ENCODE measurements around the gene CAAP1. TPM values are rescaled to one million over a fixed set of nuclear protein-coding genes. Genes with fewer than 3 reads are reported as not detected.

CAAP1 gene
- 42.6 and 44.3 TPM in 2 replicates for total RNA-seq (2014; rRNA removed; shearing (Covaris generic); ENCODE audit: low replicate concordance)

GRCh38 chr9:26892251-26893029 lies at the start of gene CAAP1:
TSS of gene CAAP1 (minus strand) at chr9:26892802. CDS start at chr9:26892715, 87 bp downstream.
- Histone ChIP-seq H3K27ac (ENCODE audit: low read length) (peak within 1 kb of the TSS; percentile 85), H3K79me2 (ENCODE audit: low read length) (peaks cover 59% of the 10 kb centered on the region), H3K4me1 (ENCODE audit: low read length) (peaks cover 44% of the 10 kb centered on the region), H3K4me2 (ENCODE audit: low read depth, low read length, poor library complexity, severe bottlenecking) (peak within 1 kb of the TSS; percentile 97), H3K9ac (ENCODE audit: low read length) (peak within 1 kb of the TSS; percentile 95), H3K9me3 (ENCODE audit: low read length) (no peaks in the 10 kb centered on the region), H3K9me2 (replicated peaks; ENCODE audit: insufficient read depth, low read length) (no peaks in the 10 kb centered on the region), H3K36me3 (ENCODE audit: insufficient read depth, low read length) (peaks cover 16% of the 10 kb centered on the region), H3K27me3 (ENCODE audit: low read length) (no peaks in the 10 kb centered on the region), H3K4me3 (ENCODE audit: low read length) (peak within 1 kb of the TSS; percentile 91), H2AFZ (ENCODE audit: low read length) (peak within 1 kb of the TSS; percentile 55; the same call in 1 of the 2 replicates), H4K20me1 (ENCODE audit: insufficient read depth, low read depth, low read length) (peaks cover 3% of the 10 kb centered on the region)
- DNase-seq: peak; percentile 98

GRCh38 chr9:26940779-26941178 lies 48.2 kb upstream of the CAAP1 start:
- Histone ChIP-seq H3K36me3 (ENCODE audit: insufficient read depth, low read length) (peaks cover 30% of the 10 kb centered on the region), H3K4me3 (ENCODE audit: low read length) (no peak overlapping the region), H3K4me2 (ENCODE audit: low read depth, low read length, poor library complexity, severe bottlenecking) (no peak overlapping the region), H3K9ac (ENCODE audit: low read length) (no peak overlapping the region), H2AFZ (ENCODE audit: low read length) (no peak overlapping the region), H3K9me3 (ENCODE audit: low read length) (no peaks in the 10 kb centered on the region), H3K9me2 (replicated peaks; ENCODE audit: insufficient read depth, low read length) (no peaks in the 10 kb centered on the region), H3K79me2 (ENCODE audit: low read length) (peaks cover 100% of the 10 kb centered on the region), H3K27me3 (ENCODE audit: low read length) (no peaks in the 10 kb centered on the region), H4K20me1 (ENCODE audit: insufficient read depth, low read depth, low read length) (peaks cover 7% of the 10 kb centered on the region; the same call in 1 of the 2 replicates), H3K27ac (ENCODE audit: low read length) (no peak overlapping the region), H3K4me1 (ENCODE audit: low read length) (peaks cover 16% of the 10 kb centered on the region)
- no peak for DNase-seq

- H3K4me2 ChIP-seq (ENCODE audit: low read depth, low read length, poor library complexity, severe bottlenecking): no peak overlapping the region
- H3K9me3 ChIP-seq (ENCODE audit: low read length): no peaks in the 10 kb centered on the region
- no peak overlapping the region for H3K9ac ChIP-seq (ENCODE audit: low read length)
- no peak overlapping the region for H3K27ac ChIP-seq (ENCODE audit: low read length)
- H3K27me3 ChIP-seq (ENCODE audit: low read length): no peaks in the 10 kb centered on the region
- peaks cover 10% of the 10 kb centered on the region for H3K4me1 ChIP-seq (ENCODE audit: low read length)
- H4K20me1 ChIP-seq (ENCODE audit: insufficient read depth, low read depth, low read length): 0 out of 2 replicates have a peak, but pooled peaks cover 7% of the 10 kb centered on the region
- peaks cover 32% of the 10 kb centered on the region for H3K36me3 ChIP-seq (ENCODE audit: insufficient read depth, low read length)
- H3K4me3 ChIP-seq (ENCODE audit: low read length): no peak overlapping the region
- no peaks in the 10 kb centered on the region for H3K9me2 ChIP-seq (replicated peaks; ENCODE audit: insufficient read depth, low read length)
- H2AFZ ChIP-seq (ENCODE audit: low read length): no peak overlapping the region
- DNase-seq: no peak
- peaks cover 100% of the 10 kb centered on the region for H3K79me2 ChIP-seq (ENCODE audit: low read length)
These were observed 47.5 kb upstream of the CAAP1 start for GRCh38 chr9:26939955-26940711.

- Histone ChIP-seq H3K27me3 (ENCODE audit: low read length) (no peaks in the 10 kb centered on the region), H4K20me1 (ENCODE audit: insufficient read depth, low read depth, low read length) (no peaks in the 10 kb centered on the region; the same call in 1 of the 2 replicates), H3K79me2 (ENCODE audit: low read length) (peaks cover 95% of the 10 kb centered on the region), H3K9me3 (ENCODE audit: low read length) (no peaks in the 10 kb centered on the region), H3K4me2 (ENCODE audit: low read depth, low read length, poor library complexity, severe bottlenecking) (no peak overlapping the region), H3K4me3 (ENCODE audit: low read length) (no peak overlapping the region), H3K4me1 (ENCODE audit: low read length) (no peaks in the 10 kb centered on the region), H2AFZ (ENCODE audit: low read length) (no peak overlapping the region), H3K9ac (ENCODE audit: low read length) (no peak overlapping the region), H3K9me2 (replicated peaks; ENCODE audit: insufficient read depth, low read length) (no peaks in the 10 kb centered on the region), H3K27ac (ENCODE audit: low read length) (no peak overlapping the region), H3K36me3 (ENCODE audit: insufficient read depth, low read length) (peaks cover 26% of the 10 kb centered on the region)
- no peak for DNase-seq
These were observed 45.3 kb upstream of the CAAP1 start for GRCh38 chr9:26937816-26938371.

GRCh38 chr9:26935847-26936246 lies 43.2 kb upstream of the CAAP1 start:
- H3K79me2 ChIP-seq (ENCODE audit: low read length): peaks cover 95% of the 10 kb centered on the region
- H3K9ac ChIP-seq (ENCODE audit: low read length): no peak overlapping the region
- H3K4me3 ChIP-seq (ENCODE audit: low read length): no peak overlapping the region
- no peak overlapping the region for H2AFZ ChIP-seq (ENCODE audit: low read length)
- H3K4me1 ChIP-seq (ENCODE audit: low read length): no peaks in the 10 kb centered on the region
- no peaks in the 10 kb centered on the region for H3K9me2 ChIP-seq (replicated peaks; ENCODE audit: insufficient read depth, low read length)
- H3K9me3 ChIP-seq (ENCODE audit: low read length): no peaks in the 10 kb centered on the region
- no peak overlapping the region for H3K4me2 ChIP-seq (ENCODE audit: low read depth, low read length, poor library complexity, severe bottlenecking)
- no peaks in the 10 kb centered on the region; the same call in 1 of the 2 replicates for H4K20me1 ChIP-seq (ENCODE audit: insufficient read depth, low read depth, low read length)
- no peaks in the 10 kb centered on the region for H3K27me3 ChIP-seq (ENCODE audit: low read length)
- H3K36me3 ChIP-seq (ENCODE audit: insufficient read depth, low read length): peaks cover 24% of the 10 kb centered on the region
- no peak for DNase-seq
- no peak overlapping the region for H3K27ac ChIP-seq (ENCODE audit: low read length)

- Histone ChIP-seq H3K27ac (ENCODE audit: low read length) (no peak overlapping the region), H3K9ac (ENCODE audit: low read length) (no peak overlapping the region), H3K27me3 (ENCODE audit: low read length) (no peaks in the 10 kb centered on the region), H2AFZ (ENCODE audit: low read length) (no peak overlapping the region), H3K79me2 (ENCODE audit: low read length) (peaks cover 73% of the 10 kb centered on the region), H3K4me3 (ENCODE audit: low read length) (no peak overlapping the region), H3K9me2 (replicated peaks; ENCODE audit: insufficient read depth, low read length) (no peaks in the 10 kb centered on the region), H3K36me3 (ENCODE audit: insufficient read depth, low read length) (peaks cover 37% of the 10 kb centered on the region; the same call in 1 of the 2 replicates), H3K9me3 (ENCODE audit: low read length) (no peaks in the 10 kb centered on the region), H4K20me1 (ENCODE audit: insufficient read depth, low read depth, low read length) (no peaks in the 10 kb centered on the region; the same call in 1 of the 2 replicates), H3K4me2 (ENCODE audit: low read depth, low read length, poor library complexity, severe bottlenecking) (no peak overlapping the region), H3K4me1 (ENCODE audit: low read length) (no peaks in the 10 kb centered on the region)
- DNase-seq: no peak
These were observed 36.4 kb upstream of the CAAP1 start for GRCh38 chr9:26928902-26929495.

- H4K20me1 ChIP-seq (ENCODE audit: insufficient read depth, low read depth, low read length): no peaks in the 10 kb centered on the region
- no peak overlapping the region for H3K27ac ChIP-seq (ENCODE audit: low read length)
- peaks cover 62% of the 10 kb centered on the region for H3K79me2 ChIP-seq (ENCODE audit: low read length)
- no peak for DNase-seq
- no peak overlapping the region for H3K4me2 ChIP-seq (ENCODE audit: low read depth, low read length, poor library complexity, severe bottlenecking)
- H3K9ac ChIP-seq (ENCODE audit: low read length): no peak overlapping the region
- H3K4me1 ChIP-seq (ENCODE audit: low read length): no peaks in the 10 kb centered on the region
- no peak overlapping the region for H2AFZ ChIP-seq (ENCODE audit: low read length)
- H3K9me2 ChIP-seq (replicated peaks; ENCODE audit: insufficient read depth, low read length): no peaks in the 10 kb centered on the region
- no peak overlapping the region for H3K4me3 ChIP-seq (ENCODE audit: low read length)
- H3K36me3 ChIP-seq (ENCODE audit: insufficient read depth, low read length): peaks cover 69% of the 10 kb centered on the region
- no peaks in the 10 kb centered on the region for H3K27me3 ChIP-seq (ENCODE audit: low read length)
- H3K9me3 ChIP-seq (ENCODE audit: low read length): no peaks in the 10 kb centered on the region
These were observed 33.0 kb upstream of the CAAP1 start for GRCh38 chr9:26925609-26926008.
